ENCODE data around the gene CCZ1.

DNA sequence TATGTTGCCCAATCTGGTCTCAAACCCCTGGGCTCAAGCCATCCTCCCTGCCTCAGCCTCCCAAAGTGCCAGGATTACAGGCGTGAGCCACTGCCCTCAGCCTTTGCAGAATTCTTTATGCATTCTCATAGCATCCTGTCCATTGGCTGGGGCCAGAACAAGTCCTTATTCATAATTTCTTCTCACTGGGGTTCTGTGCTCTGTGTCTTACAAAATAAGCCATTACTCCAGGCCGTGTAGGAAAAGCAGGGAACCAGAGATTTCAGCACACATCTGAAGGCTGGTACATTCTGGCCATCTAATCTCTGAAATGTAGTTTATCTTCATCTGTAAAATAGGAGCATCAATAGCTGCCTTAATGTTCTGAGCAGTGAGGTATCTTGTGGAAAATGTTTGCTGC, 28.2 kb upstream of the CCZ1 start:
- TF ChIP-seq, protein P1, sequence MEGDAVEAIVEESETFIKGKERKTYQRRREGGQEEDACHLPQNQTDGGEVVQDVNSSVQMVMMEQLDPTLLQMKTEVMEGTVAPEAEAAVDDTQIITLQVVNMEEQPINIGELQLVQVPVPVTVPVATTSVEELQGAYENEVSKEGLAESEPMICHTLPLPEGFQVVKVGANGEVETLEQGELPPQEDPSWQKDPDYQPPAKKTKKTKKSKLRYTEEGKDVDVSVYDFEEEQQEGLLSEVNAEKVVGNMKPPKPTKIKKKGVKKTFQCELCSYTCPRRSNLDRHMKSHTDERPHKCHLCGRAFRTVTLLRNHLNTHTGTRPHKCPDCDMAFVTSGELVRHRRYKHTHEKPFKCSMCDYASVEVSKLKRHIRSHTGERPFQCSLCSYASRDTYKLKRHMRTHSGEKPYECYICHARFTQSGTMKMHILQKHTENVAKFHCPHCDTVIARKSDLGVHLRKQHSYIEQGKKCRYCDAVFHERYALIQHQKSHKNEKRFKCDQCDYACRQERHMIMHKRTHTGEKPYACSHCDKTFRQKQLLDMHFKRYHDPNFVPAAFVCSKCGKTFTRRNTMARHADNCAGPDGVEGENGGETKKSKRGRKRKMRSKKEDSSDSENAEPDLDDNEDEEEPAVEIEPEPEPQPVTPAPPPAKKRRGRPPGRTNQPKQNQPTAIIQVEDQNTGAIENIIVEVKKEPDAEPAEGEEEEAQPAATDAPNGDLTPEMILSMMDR (conservative IDR thresholded peaks at IDR 0.05; ENCODE audit: low read depth in 2 of 2), result no peak
- no peak for TF ChIP-seq CREB1 (CRISPR knock-in tag; IDR thresholded peaks at IDR 0.05; ENCODE audit: low read depth)
- no peak for TF ChIP-seq EZH2 (IDR thresholded peaks at IDR 0.05; ENCODE audit: low read depth, unreplicated experiment)
- TF ChIP-seq STAT1 (IDR thresholded peaks at IDR 0.05; ENCODE audit: unreplicated experiment), result no peak
- TF ChIP-seq POLR2AphosphoS5 (IDR thresholded peaks at IDR 0.05; ENCODE audit: low read depth), result no peak
- no peak for TF ChIP-seq EZH2phosphoT487 (IDR thresholded peaks at IDR 0.05; ENCODE audit: unreplicated experiment)
- TF ChIP-seq, protein P2, sequence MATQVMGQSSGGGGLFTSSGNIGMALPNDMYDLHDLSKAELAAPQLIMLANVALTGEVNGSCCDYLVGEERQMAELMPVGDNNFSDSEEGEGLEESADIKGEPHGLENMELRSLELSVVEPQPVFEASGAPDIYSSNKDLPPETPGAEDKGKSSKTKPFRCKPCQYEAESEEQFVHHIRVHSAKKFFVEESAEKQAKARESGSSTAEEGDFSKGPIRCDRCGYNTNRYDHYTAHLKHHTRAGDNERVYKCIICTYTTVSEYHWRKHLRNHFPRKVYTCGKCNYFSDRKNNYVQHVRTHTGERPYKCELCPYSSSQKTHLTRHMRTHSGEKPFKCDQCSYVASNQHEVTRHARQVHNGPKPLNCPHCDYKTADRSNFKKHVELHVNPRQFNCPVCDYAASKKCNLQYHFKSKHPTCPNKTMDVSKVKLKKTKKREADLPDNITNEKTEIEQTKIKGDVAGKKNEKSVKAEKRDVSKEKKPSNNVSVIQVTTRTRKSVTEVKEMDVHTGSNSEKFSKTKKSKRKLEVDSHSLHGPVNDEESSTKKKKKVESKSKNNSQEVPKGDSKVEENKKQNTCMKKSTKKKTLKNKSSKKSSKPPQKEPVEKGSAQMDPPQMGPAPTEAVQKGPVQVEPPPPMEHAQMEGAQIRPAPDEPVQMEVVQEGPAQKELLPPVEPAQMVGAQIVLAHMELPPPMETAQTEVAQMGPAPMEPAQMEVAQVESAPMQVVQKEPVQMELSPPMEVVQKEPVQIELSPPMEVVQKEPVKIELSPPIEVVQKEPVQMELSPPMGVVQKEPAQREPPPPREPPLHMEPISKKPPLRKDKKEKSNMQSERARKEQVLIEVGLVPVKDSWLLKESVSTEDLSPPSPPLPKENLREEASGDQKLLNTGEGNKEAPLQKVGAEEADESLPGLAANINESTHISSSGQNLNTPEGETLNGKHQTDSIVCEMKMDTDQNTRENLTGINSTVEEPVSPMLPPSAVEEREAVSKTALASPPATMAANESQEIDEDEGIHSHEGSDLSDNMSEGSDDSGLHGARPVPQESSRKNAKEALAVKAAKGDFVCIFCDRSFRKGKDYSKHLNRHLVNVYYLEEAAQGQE (IDR thresholded peaks at IDR 0.05; ENCODE audit: unreplicated experiment), result no peak
- TF ChIP-seq ZNF114 (CRISPR knock-in tag; IDR thresholded peaks at IDR 0.05), result no peak
- TF ChIP-seq, protein P3, sequence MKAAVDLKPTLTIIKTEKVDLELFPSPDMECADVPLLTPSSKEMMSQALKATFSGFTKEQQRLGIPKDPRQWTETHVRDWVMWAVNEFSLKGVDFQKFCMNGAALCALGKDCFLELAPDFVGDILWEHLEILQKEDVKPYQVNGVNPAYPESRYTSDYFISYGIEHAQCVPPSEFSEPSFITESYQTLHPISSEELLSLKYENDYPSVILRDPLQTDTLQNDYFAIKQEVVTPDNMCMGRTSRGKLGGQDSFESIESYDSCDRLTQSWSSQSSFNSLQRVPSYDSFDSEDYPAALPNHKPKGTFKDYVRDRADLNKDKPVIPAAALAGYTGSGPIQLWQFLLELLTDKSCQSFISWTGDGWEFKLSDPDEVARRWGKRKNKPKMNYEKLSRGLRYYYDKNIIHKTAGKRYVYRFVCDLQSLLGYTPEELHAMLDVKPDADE (IDR thresholded peaks at IDR 0.05), result no peak
- no peak for TF ChIP-seq ZNF331 (CRISPR knock-in tag; IDR thresholded peaks at IDR 0.05; ENCODE audit: low read depth)
